Thoracic aorta (tissue), 2 donors: Measurements from ENCODE around the gene AWAT1. TPM values are rescaled to one million over a fixed set of nuclear protein-coding genes. Genes with fewer than 3 reads are reported as not detected.

ENCODE experiments used
- ATAC-seq: fragments of 150-250 bp; one replicate; pipeline ENCODE4 v1.8.0; 2017; ENCODE audit warnings: low read depth; ENCODE audit not compliant: insufficient number of reproducible peaks, low FRiP score
- DNase-seq: peaks from one replicate; pipeline ENCODE4 v3.0.0-alpha.2; 2020; ENCODE audit warnings: low spot score
- H3K27ac ChIP-seq, 2 donors: fragments of 200-600 bp; sonication (generic); 1 replicate in 1 of 2; 2 replicates in 1 of 2; pipeline ENCODE4 v1.5.1; 2016; ENCODE audit warnings: mild to moderate bottlenecking in 2 of 2, moderate library complexity in 2 of 2
- H3K27me3 ChIP-seq: fragments of 200-600 bp; sonication (generic); replicated peaks from 2 replicates; pipeline ENCODE4 v1.6.0; 2016; ENCODE audit warnings: mild to moderate bottlenecking; ENCODE audit not compliant: insufficient read depth
- H3K36me3 ChIP-seq: fragments of 200-600 bp; sonication (generic); one replicate; pipeline ENCODE4 v1.5.1; 2016
- H3K4me1 ChIP-seq, 2 donors: fragments of 200-600 bp; sonication (generic); 1 replicate in 1 of 2; 2 replicates in 1 of 2; pipeline versions ENCODE4 v1.5.1 to v1.6.0; 2016; ENCODE audit warnings: low read depth in 2 of 2, mild to moderate bottlenecking in 1 of 2; ENCODE audit not compliant: control insufficient read depth in 1 of 2
- H3K4me3 ChIP-seq: fragments of 200-600 bp; sonication (generic); 2 replicates; pipeline ENCODE4 v1.5.1; 2016; ENCODE audit warnings: mild to moderate bottlenecking
- H3K9me3 ChIP-seq: fragments of 200-600 bp; sonication (generic); 2 replicates; pipeline ENCODE4 v1.5.1; 2016
- total RNA-seq, 2 donors: library from RNA; depleted of rRNA; stranded (reverse); fragments of >200 nt; gene quantifications; one replicate each; pipeline versions ENCODE4 v1.1.0 to v1.2.3, GENCODE V29; 2016
- TF ChIP-seq, protein P1 (sequence below): fragments of 200-600 bp; sonication (generic); IDR thresholded peaks from one replicate; pipeline ENCODE4 v1.5.1; 2019; ENCODE audit warnings: antibody characterized with exemption

AWAT1 gene
- total RNA-seq, 2 donors from 2014 or later: not detected

- ATAC-seq: no peak
- Histone ChIP-seq H3K4me3 (no peak within 1 kb of the TSS), H3K9me3 (no peaks in the 10 kb centered on the region), H3K27me3 (no peaks in the 10 kb centered on the region), H3K4me1 (no peaks in the 10 kb centered on the region), H3K36me3 (no peaks in the 10 kb centered on the region), H3K27ac (no peak within 1 kb of the TSS)
- TF ChIP-seq, protein P1, sequence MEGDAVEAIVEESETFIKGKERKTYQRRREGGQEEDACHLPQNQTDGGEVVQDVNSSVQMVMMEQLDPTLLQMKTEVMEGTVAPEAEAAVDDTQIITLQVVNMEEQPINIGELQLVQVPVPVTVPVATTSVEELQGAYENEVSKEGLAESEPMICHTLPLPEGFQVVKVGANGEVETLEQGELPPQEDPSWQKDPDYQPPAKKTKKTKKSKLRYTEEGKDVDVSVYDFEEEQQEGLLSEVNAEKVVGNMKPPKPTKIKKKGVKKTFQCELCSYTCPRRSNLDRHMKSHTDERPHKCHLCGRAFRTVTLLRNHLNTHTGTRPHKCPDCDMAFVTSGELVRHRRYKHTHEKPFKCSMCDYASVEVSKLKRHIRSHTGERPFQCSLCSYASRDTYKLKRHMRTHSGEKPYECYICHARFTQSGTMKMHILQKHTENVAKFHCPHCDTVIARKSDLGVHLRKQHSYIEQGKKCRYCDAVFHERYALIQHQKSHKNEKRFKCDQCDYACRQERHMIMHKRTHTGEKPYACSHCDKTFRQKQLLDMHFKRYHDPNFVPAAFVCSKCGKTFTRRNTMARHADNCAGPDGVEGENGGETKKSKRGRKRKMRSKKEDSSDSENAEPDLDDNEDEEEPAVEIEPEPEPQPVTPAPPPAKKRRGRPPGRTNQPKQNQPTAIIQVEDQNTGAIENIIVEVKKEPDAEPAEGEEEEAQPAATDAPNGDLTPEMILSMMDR: no peak
- no peak for DNase-seq
Observed at GRCh38 chrX:70281951-70282350, 47.5 kb downstream of the AWAT1 start, which contains the start of gene RAB41. TSS of gene RAB41 (plus strand) at chrX:70282172. CDS start at chrX:70282218, 46 bp downstream.

DNA sequence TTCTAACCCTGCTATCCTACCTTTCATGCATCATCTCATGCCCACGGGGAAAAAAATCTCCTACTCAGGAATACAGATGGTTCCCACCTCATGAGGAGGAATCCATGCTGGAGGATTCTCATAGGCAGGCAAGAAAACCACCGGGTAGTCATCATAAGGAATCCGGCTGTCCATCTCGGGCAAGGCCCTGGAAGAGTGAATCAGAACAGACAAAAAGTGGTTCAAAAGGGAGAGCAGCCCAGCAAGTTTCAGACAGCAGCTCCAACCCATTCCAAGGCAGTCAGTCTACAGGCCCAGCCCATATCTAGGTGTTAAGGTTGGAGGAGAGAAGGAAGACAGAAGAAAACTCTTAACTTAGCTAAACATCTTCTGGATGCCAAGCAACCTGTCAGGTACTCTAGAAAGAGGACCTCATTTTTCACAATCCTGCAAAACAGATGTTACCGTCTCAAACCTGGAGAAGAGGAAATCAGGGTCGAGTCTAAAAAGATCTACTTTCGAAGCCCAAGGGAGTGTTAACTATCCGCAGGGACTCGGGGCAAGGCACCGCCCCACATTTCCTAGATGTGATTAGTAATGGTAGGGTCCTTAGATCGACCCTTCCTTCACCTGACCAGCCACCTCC is 54.8 kb downstream of the AWAT1 start:
- Histone ChIP-seq H3K27me3 (no peaks in the 10 kb centered on the region), H3K27ac (peak overlapping the region; percentile 50 to 80), H3K4me3 (peak overlapping the region; percentile 73), H3K36me3 (no peaks in the 10 kb centered on the region), H3K4me1 (no peaks in the 10 kb centered on the region), H3K9me3 (no peaks in the 10 kb centered on the region)
- ATAC-seq (no peak), DNase-seq (no peak)
- TF ChIP-seq, protein P1: no peak

Other genes with a start within 250 kb of the AWAT1 start
- not detected for gene AWAT2, start 184.7 kb upstream of the AWAT1 start, total RNA-seq
- not detected for gene OTUD6A, start 172.2 kb upstream of the AWAT1 start, total RNA-seq
- gene IGBP1, start 101.2 kb upstream of the AWAT1 start, total RNA-seq: 10 to 100 TPM; 37.1 to 43.2 TPM
- not detected for gene DGAT2L6, start 57.2 kb upstream of the AWAT1 start, total RNA-seq
- 1 to 10 TPM; 1.4 to 3.9 TPM for gene P2RY4, start 25.5 kb downstream of the AWAT1 start, total RNA-seq
- gene ARR3, start 33.7 kb downstream of the AWAT1 start, total RNA-seq: not detected
- not detected for gene RAB41, start 47.5 kb downstream of the AWAT1 start, total RNA-seq
- gene PDZD11, start 55.3 kb downstream of the AWAT1 start, total RNA-seq: 10 to 100 TPM; 18.0 to 21.3 TPM
- 1 to 10 TPM in 1 of 2 donors, not detected in 1; 1.7 TPM for gene KIF4A, start 55.4 kb downstream of the AWAT1 start, total RNA-seq
- gene GDPD2, start 188.7 kb downstream of the AWAT1 start, total RNA-seq: not detected
- 10 to 100 TPM; 17.3 to 18.7 TPM for gene DLG3, start 210.2 kb downstream of the AWAT1 start, total RNA-seq